ENCODE measurements around the gene TNP1.

- TF ChIP-seq CTCF (conservative IDR thresholded peaks at IDR 0.05) (no peak), ZFX (IDR thresholded peaks at IDR 0.05) (no peak)
Observed at GRCh38 chr2:216849987-216850386, 9.9 kb downstream of the TNP1 start.
